ENCODE measurements around the gene C22orf42. TPM values are rescaled to one million over a fixed set of nuclear protein-coding genes. Genes with fewer than 3 reads are reported as not detected.

The C22orf42 gene
- total RNA-seq, 1 donor from 2014 or later = not detected

DNA sequence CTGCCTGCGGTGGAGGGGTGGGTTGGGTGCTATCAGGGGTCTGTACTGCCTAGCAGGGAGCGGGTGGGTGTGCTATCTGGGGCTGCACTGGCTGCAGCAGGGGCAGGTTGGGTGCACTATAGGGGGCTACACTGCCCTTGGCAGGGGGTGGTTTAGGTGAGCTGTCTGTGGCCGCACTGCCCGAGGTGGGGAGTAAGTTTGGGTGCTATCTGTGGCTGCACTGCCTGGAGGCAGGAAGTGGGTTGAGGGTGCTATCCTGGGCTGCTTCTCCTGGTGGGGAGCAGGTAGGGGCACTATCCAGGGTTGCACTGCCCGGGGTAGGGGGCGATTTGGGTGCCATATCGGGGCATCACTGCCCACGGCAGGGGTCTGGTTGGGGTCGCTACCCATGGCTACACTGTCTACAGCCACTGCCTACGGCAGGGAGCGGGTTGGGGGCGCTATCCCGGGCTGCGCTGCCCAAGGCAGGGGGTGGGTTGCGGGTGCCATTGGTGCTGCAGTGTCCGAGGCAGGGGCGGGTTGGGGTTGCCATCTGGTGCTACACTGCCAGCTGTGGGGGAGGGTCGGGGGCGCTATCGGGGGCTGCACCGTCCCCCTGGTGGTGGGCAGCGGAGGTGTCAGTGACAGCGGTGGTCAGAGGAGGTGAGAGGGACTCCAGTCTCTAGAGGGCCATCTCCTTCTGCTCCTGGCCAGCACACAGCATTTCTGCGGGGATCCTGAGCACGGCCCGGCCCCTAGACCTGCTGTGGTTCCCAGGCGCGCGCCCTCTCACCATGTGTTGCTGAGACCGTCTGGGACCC lies 47.1 kb upstream of the C22orf42 start:
- Mint-ChIP-seq H3K9me3 (ENCODE audit: unreplicated experiment) (no peaks in the 10 kb centered on the region), H3K4me1 (ENCODE audit: low read depth, unreplicated experiment) (peaks cover 3% of the 10 kb centered on the region), H3K27me3 (ENCODE audit: low read depth, unreplicated experiment) (peaks cover 46% of the 10 kb centered on the region), H3K4me3 (ENCODE audit: unreplicated experiment) (no peak overlapping the region), H3K36me3 (ENCODE audit: low read depth, unreplicated experiment) (no peaks in the 10 kb centered on the region), H3K27ac (ENCODE audit: unreplicated experiment) (no peak overlapping the region)
- Histone ChIP-seq H3K9ac (ENCODE audit: low read length) (no peak overlapping the region), H3K36me3 (ENCODE audit: insufficient read depth, low read length) (no peaks in the 10 kb centered on the region), H3K27me3 (ENCODE audit: insufficient read depth, low read length) (no peaks in the 10 kb centered on the region), H2AFZ (ENCODE audit: low read depth, low read length) (no peak overlapping the region), H3K4me3 (ENCODE audit: insufficient read depth, low read depth, low read length) (no peak overlapping the region), H3K79me2 (ENCODE audit: insufficient read depth, low read length) (no peaks in the 10 kb centered on the region), H3K9me3 (ENCODE audit: insufficient read depth, low read depth, low read length) (no peaks in the 10 kb centered on the region), H3K27ac (ENCODE audit: low read depth, low read length) (no peak overlapping the region), H3K4me1 (ENCODE audit: insufficient read depth, low read length) (no peaks in the 10 kb centered on the region), H4K20me1 (ENCODE audit: insufficient read depth, low read length) (no peaks in the 10 kb centered on the region), H3K4me2 (ENCODE audit: low read length) (no peak overlapping the region)
- FAIRE-seq (no peak), DNase-seq (ENCODE audit: low read depth) (no peak)
- no peak for TF ChIP-seq EZH2 (IDR thresholded peaks at IDR 0.05; ENCODE audit: insufficient read depth, low read length)
- TF ChIP-seq, protein P1, sequence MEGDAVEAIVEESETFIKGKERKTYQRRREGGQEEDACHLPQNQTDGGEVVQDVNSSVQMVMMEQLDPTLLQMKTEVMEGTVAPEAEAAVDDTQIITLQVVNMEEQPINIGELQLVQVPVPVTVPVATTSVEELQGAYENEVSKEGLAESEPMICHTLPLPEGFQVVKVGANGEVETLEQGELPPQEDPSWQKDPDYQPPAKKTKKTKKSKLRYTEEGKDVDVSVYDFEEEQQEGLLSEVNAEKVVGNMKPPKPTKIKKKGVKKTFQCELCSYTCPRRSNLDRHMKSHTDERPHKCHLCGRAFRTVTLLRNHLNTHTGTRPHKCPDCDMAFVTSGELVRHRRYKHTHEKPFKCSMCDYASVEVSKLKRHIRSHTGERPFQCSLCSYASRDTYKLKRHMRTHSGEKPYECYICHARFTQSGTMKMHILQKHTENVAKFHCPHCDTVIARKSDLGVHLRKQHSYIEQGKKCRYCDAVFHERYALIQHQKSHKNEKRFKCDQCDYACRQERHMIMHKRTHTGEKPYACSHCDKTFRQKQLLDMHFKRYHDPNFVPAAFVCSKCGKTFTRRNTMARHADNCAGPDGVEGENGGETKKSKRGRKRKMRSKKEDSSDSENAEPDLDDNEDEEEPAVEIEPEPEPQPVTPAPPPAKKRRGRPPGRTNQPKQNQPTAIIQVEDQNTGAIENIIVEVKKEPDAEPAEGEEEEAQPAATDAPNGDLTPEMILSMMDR (IDR thresholded peaks at IDR 0.05; ENCODE audit: insufficient read depth, low read depth, low read length) = no peak

- H3K36me3 Mint-ChIP-seq (ENCODE audit: low read depth, unreplicated experiment) = no peaks in the 10 kb centered on the region
- Histone ChIP-seq H3K4me3 (ENCODE audit: insufficient read depth, low read depth, low read length) (no peak within 1 kb of the TSS), H3K79me2 (ENCODE audit: insufficient read depth, low read length) (no peaks in the 10 kb centered on the region), H3K27me3 (ENCODE audit: insufficient read depth, low read length) (no peaks in the 10 kb centered on the region), H3K9me3 (ENCODE audit: insufficient read depth, low read depth, low read length) (no peaks in the 10 kb centered on the region), H2AFZ (ENCODE audit: low read depth, low read length) (peak within 1 kb of the TSS; percentile 26), H3K9ac (ENCODE audit: low read length) (no peak within 1 kb of the TSS), H3K36me3 (ENCODE audit: insufficient read depth, low read length) (no peaks in the 10 kb centered on the region), H3K4me1 (ENCODE audit: insufficient read depth, low read length) (no peaks in the 10 kb centered on the region), H4K20me1 (ENCODE audit: insufficient read depth, low read length) (no peaks in the 10 kb centered on the region), H3K4me2 (ENCODE audit: low read length) (peak within 1 kb of the TSS; percentile 60), H3K27ac (ENCODE audit: low read depth, low read length) (no peak within 1 kb of the TSS)
- DNase-seq (ENCODE audit: low read depth) (peak; percentile 9), FAIRE-seq (no peak)
- no peaks in the 10 kb centered on the region for H3K9me3 Mint-ChIP-seq (ENCODE audit: unreplicated experiment)
- H3K27me3 Mint-ChIP-seq (ENCODE audit: low read depth, unreplicated experiment) = peaks cover 51% of the 10 kb centered on the region
- H3K4me3 Mint-ChIP-seq (ENCODE audit: unreplicated experiment) = peak within 1 kb of the TSS; percentile 84
- H3K4me1 Mint-ChIP-seq (ENCODE audit: low read depth, unreplicated experiment) = peaks cover 3% of the 10 kb centered on the region
- peak within 1 kb of the TSS; percentile 34 for H3K27ac Mint-ChIP-seq (ENCODE audit: unreplicated experiment)
- TF ChIP-seq EZH2 (IDR thresholded peaks at IDR 0.05; ENCODE audit: insufficient read depth, low read length) = no peak
- TF ChIP-seq, protein P1 (IDR thresholded peaks at IDR 0.05; ENCODE audit: insufficient read depth, low read depth, low read length) = no peak
Measured at GRCh38 chr22:32204856-32205722, 46.0 kb upstream of the C22orf42 start, which contains the start of gene RFPL2. Gene RFPL2, minus strand, starts transcription at chr22:32205073. Its CDS starts 2,622 bp downstream, at chr22:32202451.

All from astrocyte (in vitro differentiated cells and primary cell).